SK-N-SH treated with all-trans-retinoic acid at 6 μM for 48 hours (cell line): ENCODE measurements around the gene ILKAP.

Experiments used
- ARNTL ChIP-seq: fragments of 450-650 bp; formaldehyde crosslinking; IDR thresholded peaks from 2 replicates; pipeline ENCODE4 v1.5.0; 2020; ENCODE audit warnings: low read depth, mild to moderate bottlenecking, moderate library complexity, borderline replicate concordance
- ESRRG ChIP-seq: fragments of 250-450 bp; sonication (Bioruptor Pico); IDR thresholded peaks from 2 replicates; pipeline ENCODE4 v1.6.1; 2021; ENCODE audit warnings: mild to moderate bottlenecking
- OSR1 ChIP-seq: fragments of 250-450 bp; sonication (Bioruptor Pico); IDR thresholded peaks from 2 replicates; pipeline ENCODE4 v1.8.0; 2022; ENCODE audit warnings: moderate library complexity, mild to moderate bottlenecking, inconsistent platforms
- RARB ChIP-seq: fragments of 250-450 bp; sonication (Bioruptor Pico); IDR thresholded peaks from 2 replicates; pipeline ENCODE4 v1.8.0; 2021; ENCODE audit warnings: mild to moderate bottlenecking, moderate library complexity
- SNAI2 ChIP-seq: fragments of 250-450 bp; sonication (Bioruptor Pico); IDR thresholded peaks from 2 replicates; pipeline ENCODE4 v1.5.0; 2020; ENCODE audit warnings: mild to moderate bottlenecking, moderate library complexity
- TCF4 ChIP-seq: fragments of 250-450 bp; sonication (Bioruptor Pico); IDR thresholded peaks from 2 replicates; pipeline ENCODE4 v1.8.0; 2021; ENCODE audit warnings: mild to moderate bottlenecking, moderate library complexity, borderline replicate concordance
- TOX ChIP-seq: fragments of 250-450 bp; sonication (Bioruptor Pico); IDR thresholded peaks from 2 replicates; pipeline ENCODE4 v1.8.0; 2021; ENCODE audit warnings: mild to moderate bottlenecking, moderate library complexity, borderline replicate concordance
- ZFP30 ChIP-seq: fragments of 450-650 bp; formaldehyde crosslinking; IDR thresholded peaks from 2 replicates; pipeline ENCODE4 v1.5.0; 2022; ENCODE audit warnings: mild to moderate bottlenecking, moderate library complexity
- ZNF70 ChIP-seq: fragments of 450-650 bp; formaldehyde crosslinking; IDR thresholded peaks from 2 replicates; pipeline ENCODE4 v1.5.0; 2020; ENCODE audit warnings: mild to moderate bottlenecking, moderate library complexity
- TF ChIP-seq, protein P1 (sequence below): fragments of 250-450 bp; sonication (Bioruptor Pico); IDR thresholded peaks from 2 replicates; pipeline ENCODE4 v1.8.0; 2021; ENCODE audit warnings: low read depth, mild to moderate bottlenecking, moderate library complexity, borderline replicate concordance
- TF ChIP-seq, protein P2 (sequence below): fragments of 250-450 bp; sonication (Bioruptor Pico); IDR thresholded peaks from 2 replicates; pipeline ENCODE4 v1.5.0; 2020; ENCODE audit warnings: mild to moderate bottlenecking, moderate library complexity
- TF ChIP-seq, protein P3 (sequence below): fragments of 250-450 bp; sonication (Bioruptor Pico); IDR thresholded peaks from 2 replicates; pipeline ENCODE4 v1.8.0; 2020; ENCODE audit warnings: mild to moderate bottlenecking, moderate library complexity, borderline replicate concordance
- TF ChIP-seq, protein P4 (sequence below): fragments of 250-450 bp; sonication (Bioruptor Pico); IDR thresholded peaks from 2 replicates; pipeline ENCODE4 v1.5.1; 2020; ENCODE audit warnings: low read depth, mild to moderate bottlenecking, moderate library complexity

DNA sequence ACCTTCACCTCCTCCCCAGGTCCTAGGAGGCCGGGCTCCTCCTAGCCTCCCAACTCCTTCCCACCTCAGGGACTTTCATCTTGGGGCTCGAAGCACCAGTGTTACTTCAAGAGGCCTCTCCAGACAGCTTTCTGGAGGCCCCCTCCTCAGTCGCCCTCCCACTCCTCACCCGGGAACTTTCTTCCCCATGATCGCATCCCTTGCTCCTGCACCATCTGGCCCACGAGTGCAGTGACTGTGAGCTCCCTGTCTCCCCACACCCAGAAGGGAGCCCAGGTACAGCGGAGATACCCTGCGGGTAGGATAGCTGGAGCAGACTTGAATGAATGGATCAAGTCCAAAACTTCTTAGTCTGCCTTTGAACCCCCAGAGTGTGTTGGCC, 38.6 kb downstream of the ILKAP start:
- TF ChIP-seq ARNTL (CRISPR knock-in tag) (no peak), OSR1 (CRISPR knock-in tag) (no peak), ZFP30 (no peak), RARB (CRISPR knock-in tag) (no peak), TCF4 (CRISPR knock-in tag) (no peak), SNAI2 (CRISPR knock-in tag) (no peak), ESRRG (no peak), TOX (CRISPR knock-in tag) (no peak), ZNF70 (CRISPR knock-in tag) (no peak)
- TF ChIP-seq, protein P1, sequence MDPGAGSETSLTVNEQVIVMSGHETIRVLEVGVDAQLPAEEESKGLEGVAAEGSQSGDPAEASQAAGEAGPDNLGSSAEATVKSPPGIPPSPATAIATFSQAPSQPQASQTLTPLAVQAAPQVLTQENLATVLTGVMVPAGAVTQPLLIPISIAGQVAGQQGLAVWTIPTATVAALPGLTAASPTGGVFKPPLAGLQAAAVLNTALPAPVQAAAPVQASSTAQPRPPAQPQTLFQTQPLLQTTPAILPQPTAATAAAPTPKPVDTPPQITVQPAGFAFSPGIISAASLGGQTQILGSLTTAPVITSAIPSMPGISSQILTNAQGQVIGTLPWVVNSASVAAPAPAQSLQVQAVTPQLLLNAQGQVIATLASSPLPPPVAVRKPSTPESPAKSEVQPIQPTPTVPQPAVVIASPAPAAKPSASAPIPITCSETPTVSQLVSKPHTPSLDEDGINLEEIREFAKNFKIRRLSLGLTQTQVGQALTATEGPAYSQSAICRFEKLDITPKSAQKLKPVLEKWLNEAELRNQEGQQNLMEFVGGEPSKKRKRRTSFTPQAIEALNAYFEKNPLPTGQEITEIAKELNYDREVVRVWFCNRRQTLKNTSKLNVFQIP (CRISPR knock-in tag) = no peak
- TF ChIP-seq, protein P2, sequence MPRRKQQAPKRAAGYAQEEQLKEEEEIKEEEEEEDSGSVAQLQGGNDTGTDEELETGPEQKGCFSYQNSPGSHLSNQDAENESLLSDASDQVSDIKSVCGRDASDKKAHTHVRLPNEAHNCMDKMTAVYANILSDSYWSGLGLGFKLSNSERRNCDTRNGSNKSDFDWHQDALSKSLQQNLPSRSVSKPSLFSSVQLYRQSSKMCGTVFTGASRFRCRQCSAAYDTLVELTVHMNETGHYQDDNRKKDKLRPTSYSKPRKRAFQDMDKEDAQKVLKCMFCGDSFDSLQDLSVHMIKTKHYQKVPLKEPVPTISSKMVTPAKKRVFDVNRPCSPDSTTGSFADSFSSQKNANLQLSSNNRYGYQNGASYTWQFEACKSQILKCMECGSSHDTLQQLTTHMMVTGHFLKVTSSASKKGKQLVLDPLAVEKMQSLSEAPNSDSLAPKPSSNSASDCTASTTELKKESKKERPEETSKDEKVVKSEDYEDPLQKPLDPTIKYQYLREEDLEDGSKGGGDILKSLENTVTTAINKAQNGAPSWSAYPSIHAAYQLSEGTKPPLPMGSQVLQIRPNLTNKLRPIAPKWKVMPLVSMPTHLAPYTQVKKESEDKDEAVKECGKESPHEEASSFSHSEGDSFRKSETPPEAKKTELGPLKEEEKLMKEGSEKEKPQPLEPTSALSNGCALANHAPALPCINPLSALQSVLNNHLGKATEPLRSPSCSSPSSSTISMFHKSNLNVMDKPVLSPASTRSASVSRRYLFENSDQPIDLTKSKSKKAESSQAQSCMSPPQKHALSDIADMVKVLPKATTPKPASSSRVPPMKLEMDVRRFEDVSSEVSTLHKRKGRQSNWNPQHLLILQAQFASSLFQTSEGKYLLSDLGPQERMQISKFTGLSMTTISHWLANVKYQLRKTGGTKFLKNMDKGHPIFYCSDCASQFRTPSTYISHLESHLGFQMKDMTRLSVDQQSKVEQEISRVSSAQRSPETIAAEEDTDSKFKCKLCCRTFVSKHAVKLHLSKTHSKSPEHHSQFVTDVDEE = no peak
- TF ChIP-seq, protein P3, sequence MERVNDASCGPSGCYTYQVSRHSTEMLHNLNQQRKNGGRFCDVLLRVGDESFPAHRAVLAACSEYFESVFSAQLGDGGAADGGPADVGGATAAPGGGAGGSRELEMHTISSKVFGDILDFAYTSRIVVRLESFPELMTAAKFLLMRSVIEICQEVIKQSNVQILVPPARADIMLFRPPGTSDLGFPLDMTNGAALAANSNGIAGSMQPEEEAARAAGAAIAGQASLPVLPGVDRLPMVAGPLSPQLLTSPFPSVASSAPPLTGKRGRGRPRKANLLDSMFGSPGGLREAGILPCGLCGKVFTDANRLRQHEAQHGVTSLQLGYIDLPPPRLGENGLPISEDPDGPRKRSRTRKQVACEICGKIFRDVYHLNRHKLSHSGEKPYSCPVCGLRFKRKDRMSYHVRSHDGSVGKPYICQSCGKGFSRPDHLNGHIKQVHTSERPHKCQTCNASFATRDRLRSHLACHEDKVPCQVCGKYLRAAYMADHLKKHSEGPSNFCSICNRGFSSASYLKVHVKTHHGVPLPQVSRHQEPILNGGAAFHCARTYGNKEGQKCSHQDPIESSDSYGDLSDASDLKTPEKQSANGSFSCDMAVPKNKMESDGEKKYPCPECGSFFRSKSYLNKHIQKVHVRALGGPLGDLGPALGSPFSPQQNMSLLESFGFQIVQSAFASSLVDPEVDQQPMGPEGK = no peak
- TF ChIP-seq, protein P4, sequence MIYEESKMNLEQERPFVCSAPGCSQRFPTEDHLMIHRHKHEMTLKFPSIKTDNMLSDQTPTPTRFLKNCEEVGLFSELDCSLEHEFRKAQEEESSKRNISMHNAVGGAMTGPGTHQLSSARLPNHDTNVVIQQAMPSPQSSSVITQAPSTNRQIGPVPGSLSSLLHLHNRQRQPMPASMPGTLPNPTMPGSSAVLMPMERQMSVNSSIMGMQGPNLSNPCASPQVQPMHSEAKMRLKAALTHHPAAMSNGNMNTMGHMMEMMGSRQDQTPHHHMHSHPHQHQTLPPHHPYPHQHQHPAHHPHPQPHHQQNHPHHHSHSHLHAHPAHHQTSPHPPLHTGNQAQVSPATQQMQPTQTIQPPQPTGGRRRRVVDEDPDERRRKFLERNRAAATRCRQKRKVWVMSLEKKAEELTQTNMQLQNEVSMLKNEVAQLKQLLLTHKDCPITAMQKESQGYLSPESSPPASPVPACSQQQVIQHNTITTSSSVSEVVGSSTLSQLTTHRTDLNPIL (CRISPR knock-in tag) = no peak
